ENCODE results near the gene KCNQ1. TPM values are rescaled to one million over a fixed set of nuclear protein-coding genes. Genes with fewer than 3 reads are reported as not detected.

Gene KCNQ1
- total and polyA plus RNA-seq, 2 of the 13 experiments (the other 11 are each of a cell fraction or from before 2014, with no cell fraction given): 0.02 to 0.08 TPM

- TF ChIP-seq, protein P1, sequence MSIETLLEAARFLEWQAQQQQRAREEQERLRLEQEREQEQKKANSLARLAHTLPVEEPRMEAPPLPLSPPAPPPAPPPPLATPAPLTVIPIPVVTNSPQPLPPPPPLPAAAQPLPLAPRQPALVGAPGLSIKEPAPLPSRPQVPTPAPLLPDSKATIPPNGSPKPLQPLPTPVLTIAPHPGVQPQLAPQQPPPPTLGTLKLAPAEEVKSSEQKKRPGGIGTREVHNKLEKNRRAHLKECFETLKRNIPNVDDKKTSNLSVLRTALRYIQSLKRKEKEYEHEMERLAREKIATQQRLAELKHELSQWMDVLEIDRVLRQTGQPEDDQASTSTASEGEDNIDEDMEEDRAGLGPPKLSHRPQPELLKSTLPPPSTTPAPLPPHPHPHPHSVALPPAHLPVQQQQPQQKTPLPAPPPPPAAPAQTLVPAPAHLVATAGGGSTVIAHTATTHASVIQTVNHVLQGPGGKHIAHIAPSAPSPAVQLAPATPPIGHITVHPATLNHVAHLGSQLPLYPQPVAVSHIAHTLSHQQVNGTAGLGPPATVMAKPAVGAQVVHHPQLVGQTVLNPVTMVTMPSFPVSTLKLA (IDR thresholded peaks at IDR 0.05): no peak
- peak; percentile 30; the same call in 1 of the 2 replicates for TF ChIP-seq MAX (IDR thresholded peaks at IDR 0.05)
- TF ChIP-seq ZNF232 (CRISPR knock-in tag; IDR thresholded peaks at IDR 0.05; ENCODE audit: borderline replicate concordance): no peak
- TF ChIP-seq, protein P2, sequence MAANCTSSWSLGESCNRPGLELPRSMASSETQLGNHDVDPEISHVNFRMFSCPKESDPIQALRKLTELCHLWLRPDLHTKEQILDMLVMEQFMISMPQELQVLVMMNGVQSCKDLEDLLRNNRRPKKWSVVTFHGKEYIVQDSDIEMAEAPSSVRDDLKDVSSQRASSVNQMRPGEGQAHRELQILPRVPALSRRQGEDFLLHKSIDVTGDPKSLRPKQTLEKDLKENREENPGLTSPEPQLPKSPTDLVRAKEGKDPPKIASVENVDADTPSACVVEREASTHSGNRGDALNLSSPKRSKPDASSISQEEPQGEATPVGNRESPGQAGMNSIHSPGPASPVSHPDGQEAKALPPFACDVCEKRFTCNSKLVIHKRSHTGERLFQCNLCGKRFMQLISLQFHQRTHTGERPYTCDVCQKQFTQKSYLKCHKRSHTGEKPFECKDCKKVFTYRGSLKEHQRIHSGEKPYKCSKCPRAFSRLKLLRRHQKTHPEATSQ (CRISPR knock-in tag; IDR thresholded peaks at IDR 0.05; ENCODE audit: borderline replicate concordance): no peak
- 0 out of 2 replicates have a peak, but pooled peaks have one; percentile 19 for TF ChIP-seq CTCF (CRISPR knock-in tag; IDR thresholded peaks at IDR 0.05)
- TF ChIP-seq ZNF614 (CRISPR knock-in tag; IDR thresholded peaks at IDR 0.05; ENCODE audit: borderline replicate concordance): no peak
- no peak for TF ChIP-seq PHF5A (CRISPR knock-in tag; IDR thresholded peaks at IDR 0.05; ENCODE audit: low read depth, unreplicated experiment)
- TF ChIP-seq, protein P3, sequence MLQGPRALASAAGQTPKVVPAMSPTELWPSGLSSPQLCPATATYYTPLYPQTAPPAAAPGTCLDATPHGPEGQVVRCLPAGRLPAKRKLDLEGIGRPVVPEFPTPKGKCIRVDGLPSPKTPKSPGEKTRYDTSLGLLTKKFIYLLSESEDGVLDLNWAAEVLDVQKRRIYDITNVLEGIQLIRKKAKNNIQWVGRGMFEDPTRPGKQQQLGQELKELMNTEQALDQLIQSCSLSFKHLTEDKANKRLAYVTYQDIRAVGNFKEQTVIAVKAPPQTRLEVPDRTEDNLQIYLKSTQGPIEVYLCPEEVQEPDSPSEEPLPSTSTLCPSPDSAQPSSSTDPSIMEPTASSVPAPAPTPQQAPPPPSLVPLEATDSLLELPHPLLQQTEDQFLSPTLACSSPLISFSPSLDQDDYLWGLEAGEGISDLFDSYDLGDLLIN (CRISPR knock-in tag; IDR thresholded peaks at IDR 0.05; ENCODE audit: borderline replicate concordance): no peak
- no peak for TF ChIP-seq CREB1 (IDR thresholded peaks at IDR 0.05)
- no peak for TF ChIP-seq CREB1 (CRISPR knock-in tag; IDR thresholded peaks at IDR 0.05)
- TF ChIP-seq ZNF570 (CRISPR knock-in tag; IDR thresholded peaks at IDR 0.05; ENCODE audit: borderline replicate concordance): no peak
- TF ChIP-seq, protein P4, sequence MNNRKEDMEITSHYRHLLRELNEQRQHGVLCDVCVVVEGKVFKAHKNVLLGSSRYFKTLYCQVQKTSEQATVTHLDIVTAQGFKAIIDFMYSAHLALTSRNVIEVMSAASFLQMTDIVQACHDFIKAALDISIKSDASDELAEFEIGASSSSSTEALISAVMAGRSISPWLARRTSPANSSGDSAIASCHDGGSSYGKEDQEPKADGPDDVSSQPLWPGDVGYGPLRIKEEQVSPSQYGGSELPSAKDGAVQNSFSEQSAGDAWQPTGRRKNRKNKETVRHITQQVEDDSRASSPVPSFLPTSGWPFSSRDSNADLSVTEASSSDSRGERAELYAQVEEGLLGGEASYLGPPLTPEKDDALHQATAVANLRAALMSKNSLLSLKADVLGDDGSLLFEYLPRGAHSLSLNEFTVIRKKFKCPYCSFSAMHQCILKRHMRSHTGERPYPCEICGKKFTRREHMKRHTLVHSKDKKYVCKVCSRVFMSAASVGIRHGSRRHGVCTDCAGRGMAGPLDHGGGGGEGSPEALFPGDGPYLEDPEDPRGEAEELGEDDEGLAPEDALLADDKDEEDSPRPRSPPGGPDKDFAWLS (CRISPR knock-in tag; IDR thresholded peaks at IDR 0.05; ENCODE audit: borderline replicate concordance): no peak
- peak; percentile 79 for TF ChIP-seq AGO2 (optimal IDR thresholded peaks at IDR 0.05; ENCODE audit: low read depth, low read length)
- TF ChIP-seq POLR2A (IDR thresholded peaks at IDR 0.05; ENCODE audit: insufficient read depth in 1 of 2, low read depth in 2 of 2, low read length in 2 of 2): peak in 1 of 2 experiments; percentile 35; a peak in 1 of 4 replicates
- no peak for TF ChIP-seq ZNF230 (CRISPR knock-in tag; IDR thresholded peaks at IDR 0.05)
- TF ChIP-seq ADNP (CRISPR knock-in tag; IDR thresholded peaks at IDR 0.05): no peak
- TF ChIP-seq ZNF562 (CRISPR knock-in tag; IDR thresholded peaks at IDR 0.05; ENCODE audit: borderline replicate concordance): no peak
- TF ChIP-seq CREM (IDR thresholded peaks at IDR 0.05): no peak
- no peak for TF ChIP-seq CREM (CRISPR knock-in tag; IDR thresholded peaks at IDR 0.05)
- TF ChIP-seq ZNF792 (CRISPR knock-in tag; IDR thresholded peaks at IDR 0.05): no peak
- peak; percentile 23; the same call in 1 of the 2 replicates for TF ChIP-seq ZFX (CRISPR knock-in tag; IDR thresholded peaks at IDR 0.05; ENCODE audit: low read depth)
- no peak for TF ChIP-seq ZMYM2 (CRISPR knock-in tag; IDR thresholded peaks at IDR 0.05)
Measured at GRCh38 chr11:2693271-2694261, 248.8 kb downstream of the KCNQ1 start (continued).

Data from HepG2 (cell line).